Upper lobe of left lung (tissue), 6 donors: Measurements from ENCODE around the gene HCCS. TPM values are rescaled to one million over a fixed set of nuclear protein-coding genes. Genes with fewer than 3 reads are reported as not detected.

Experiments
- ATAC-seq, 2 donors: fragments of 200-7000 bp; cut with Tn5 transposase; one replicate each; pipeline ENCODE4 v1.9.1; 2022; ENCODE audit warnings: mild to moderate bottlenecking in 2 of 2, moderate library complexity in 2 of 2; ENCODE audit not compliant: low FRiP score in 2 of 2
- DNase-seq, 2 donors: peaks; one replicate each; pipeline ENCODE4 v3.0.0-alpha.2; 2019 to 2020
- H3K27ac ChIP-seq, 4 donors: fragments of 200-600 bp; sonication (generic); one replicate each; pipeline ENCODE4 v1.5.1; 2016 to 2019
- H3K27me3 ChIP-seq, 4 donors: fragments of 200-600 bp; sonication (generic); one replicate each; pipeline ENCODE4 v1.5.1; 2017 to 2019
- H3K36me3 ChIP-seq, 4 donors: fragments of 200-600 bp; sonication (generic); one replicate each; pipeline ENCODE4 v1.5.1; 2016 to 2019
- H3K4me1 ChIP-seq, 4 donors: fragments of 200-600 bp; sonication (generic); one replicate each; pipeline ENCODE4 v1.5.1; 2018 to 2019
- H3K4me3 ChIP-seq, 4 donors: fragments of 200-600 bp; sonication (generic); one replicate each; pipeline ENCODE4 v1.5.1; 2017 to 2019; ENCODE audit warnings: mild to moderate bottlenecking in 2 of 4, moderate library complexity in 1 of 4
- H3K9me3 ChIP-seq, 4 donors: fragments of 200-600 bp; sonication (generic); one replicate each; pipeline ENCODE4 v1.5.1; 2018 to 2019
- CTCF ChIP-seq, 6 experiments: fragments of 450-650 bp in 4 of 6; fragments of 200-600 bp in 2 of 6; sonication (generic) in 2 of 6; IDR thresholded peaks; one replicate each; pipeline ENCODE4 v1.5.1; 2016 to 2019; ENCODE audit warnings: antibody characterized with exemption in 6 of 6
- EP300 ChIP-seq, 4 donors: sonication (generic); formaldehyde crosslinking; IDR thresholded peaks; one replicate each; pipeline ENCODE4 v1.5.1; 2017; ENCODE audit warnings: antibody characterized with exemption in 4 of 4, control low read depth in 2 of 4
- POLR2A ChIP-seq, 4 donors: fragments of 450-650 bp; IDR thresholded peaks; one replicate each; pipeline ENCODE4 v1.5.1; 2016 to 2017; ENCODE audit warnings: antibody characterized with exemption in 4 of 4, mild to moderate bottlenecking in 2 of 4
- POLR2AphosphoS5 ChIP-seq, 2 donors: sonication (generic); formaldehyde crosslinking; IDR thresholded peaks; one replicate each; pipeline ENCODE4 v1.5.1; 2017; ENCODE audit warnings: antibody characterized with exemption in 2 of 2
- WGBS, 2 donors: methylation state at CpG; one replicate each; pipeline ENCODE4 v1.1.5; 2017 to 2018; 5-methylcytosine and 5-hydroxymethylcytosine counted together
- total RNA-seq, 6 donors: library from RNA; depleted of rRNA in 4 of 6; stranded (reverse); fragments of >200 nt in 4 of 6; gene quantifications; one replicate each; pipeline versions ENCODE4 v1.1.0 to v1.2.1, GENCODE V29; 2016 to 2021
- donor health status: DM: no; HTN: no; CAD: no; lungs with moderate emphysema.
- donor health status: DM: no; HTN: yes; CAD: no; lungs with severe emphysema.

The HCCS gene
- total RNA-seq, 6 donors from 2014 or later: 2.1 to 19.6 (median 12.2) TPM

- Histone ChIP-seq H3K36me3 (no peaks in the 10 kb centered on the region), H3K4me1 (no peaks in the 10 kb centered on the region), H3K4me3 (no peak overlapping the region), H3K27me3 (no peaks in the 10 kb centered on the region), H3K9me3 (no peaks in the 10 kb centered on the region), H3K27ac (no peak overlapping the region)
- TF ChIP-seq POLR2A (IDR thresholded peaks at IDR 0.05) (no peak), POLR2AphosphoS5 (IDR thresholded peaks at IDR 0.05) (no peak), EP300 (IDR thresholded peaks at IDR 0.05) (no peak), CTCF (IDR thresholded peaks at IDR 0.05) (no peak)
- DNase-seq: no peak
- WGBS, 2 donors: 62 to 92% methylated on average over 2 to 3 of the region's 3 CpGs
- no peak for ATAC-seq
Measured at GRCh38 chrX:11130136-11130535, 19.0 kb downstream of the HCCS start.

GRCh38 chrX:11131146-11131545 lies 20.0 kb downstream of the HCCS start:
- no peaks in the 10 kb centered on the region for H3K4me1 ChIP-seq
- ATAC-seq (no peak), DNase-seq (no peak)
- no peaks in the 10 kb centered on the region for H3K9me3 ChIP-seq
- no peak overlapping the region for H3K27ac ChIP-seq
- no peak overlapping the region for H3K4me3 ChIP-seq
- H3K27me3 ChIP-seq: no peaks in the 10 kb centered on the region
- H3K36me3 ChIP-seq: no peaks in the 10 kb centered on the region
- TF ChIP-seq POLR2AphosphoS5 (IDR thresholded peaks at IDR 0.05): no peak
- TF ChIP-seq CTCF (IDR thresholded peaks at IDR 0.05): no peak
- no peak for TF ChIP-seq POLR2A (IDR thresholded peaks at IDR 0.05)
- TF ChIP-seq EP300 (IDR thresholded peaks at IDR 0.05): no peak

GRCh38 chrX:11135564-11136185 lies 24.5 kb downstream of the HCCS start:
- H3K27ac ChIP-seq: no peak overlapping the region
- peaks cover 0 to 4% (median 0%) of the 10 kb centered on the region in 4 donors for H3K36me3 ChIP-seq
- H3K9me3 ChIP-seq: no peaks in the 10 kb centered on the region
- no peak overlapping the region for H3K4me3 ChIP-seq
- TF ChIP-seq EP300 (IDR thresholded peaks at IDR 0.05) (no peak), CTCF (IDR thresholded peaks at IDR 0.05) (no peak), POLR2A (IDR thresholded peaks at IDR 0.05) (no peak), POLR2AphosphoS5 (IDR thresholded peaks at IDR 0.05) (no peak)
- no peak for ATAC-seq
- WGBS, 2 donors: 60 to 72% methylated on average over 2 of the region's 2 CpGs
- H3K27me3 ChIP-seq: no peaks in the 10 kb centered on the region
- no peak for DNase-seq
- no peaks in the 10 kb centered on the region for H3K4me1 ChIP-seq

- TF ChIP-seq EP300 (IDR thresholded peaks at IDR 0.05): no peak
- TF ChIP-seq POLR2A (IDR thresholded peaks at IDR 0.05): no peak
- TF ChIP-seq CTCF (IDR thresholded peaks at IDR 0.05): peak; percentile 38 to 57 (median 44)
- no peak for TF ChIP-seq POLR2AphosphoS5 (IDR thresholded peaks at IDR 0.05)
- no peak for DNase-seq
- 25 to 44% methylated on average over 6 of the region's 6 CpGs for WGBS, 2 donors
- H3K36me3 ChIP-seq: peaks cover 0 to 4% (median 0%) of the 10 kb centered on the region in 4 donors
- no peaks in the 10 kb centered on the region for H3K4me1 ChIP-seq
- no peak overlapping the region for H3K27ac ChIP-seq
- H3K9me3 ChIP-seq: no peaks in the 10 kb centered on the region
- H3K27me3 ChIP-seq: no peaks in the 10 kb centered on the region
- ATAC-seq: no peak
- H3K4me3 ChIP-seq: no peak overlapping the region
Measured at GRCh38 chrX:11137543-11138139, 26.5 kb downstream of the HCCS start.
